Progenitor cell of endocrine pancreas (in vitro differentiated cells): ENCODE measurements around the gene ENG. TPM values are rescaled to one million over a fixed set of nuclear protein-coding genes. Genes with fewer than 3 reads are reported as not detected.

ENCODE experiments used
- DNase-seq: peaks from one replicate; pipeline ENCODE4 v3.0.0; 2021; ENCODE audit warnings: low spot score; ENCODE audit not compliant: unreplicated experiment
- H3K27ac Mint-ChIP-seq: 2 replicates; pipeline ENCODE4 v1.8.0; 2021; ENCODE audit warnings: mild to moderate bottlenecking, moderate library complexity, mixed read lengths
- H3K27me3 Mint-ChIP-seq: 2 replicates; pipeline ENCODE4 v1.8.0; 2021; ENCODE audit warnings: mixed read lengths
- H3K36me3 Mint-ChIP-seq: 2 replicates; pipeline ENCODE4 v1.8.0; 2022; ENCODE audit warnings: mixed read lengths; ENCODE audit not compliant: insufficient read depth
- H3K4me1 Mint-ChIP-seq: 2 replicates; pipeline ENCODE4 v1.8.0; 2021; ENCODE audit warnings: low read depth, mixed read lengths
- H3K4me3 Mint-ChIP-seq: 2 replicates; pipeline ENCODE4 v1.8.0; 2021; ENCODE audit warnings: low read depth, mild to moderate bottlenecking, moderate library complexity, mixed read lengths
- H3K9me3 Mint-ChIP-seq: 2 replicates; pipeline ENCODE4 v1.8.0; 2021; ENCODE audit warnings: low read depth, mixed read lengths
- CTCF ChIP-seq: fragments of 200-600 bp; sonication (generic); IDR thresholded peaks from one replicate; pipeline ENCODE4 v1.5.0; 2021; ENCODE audit warnings: antibody characterized with exemption, mild to moderate bottlenecking; ENCODE audit not compliant: unreplicated experiment
- total RNA-seq: library from RNA; stranded (reverse); gene quantifications from 2 replicates; pipeline ENCODE4 v1.2.1, GENCODE V29; 2021

The ENG gene
- total RNA-seq, 1 donor from 2014 or later = 0.91 TPM

- H3K9me3 Mint-ChIP-seq = no peaks in the 10 kb centered on the region
- TF ChIP-seq CTCF = no peak
- no peak overlapping the region for H3K4me3 Mint-ChIP-seq
- no peak overlapping the region for H3K27ac Mint-ChIP-seq
- peaks cover 2% of the 10 kb centered on the region for H3K4me1 Mint-ChIP-seq
- no peak for DNase-seq
- peaks cover 4% of the 10 kb centered on the region for H3K36me3 Mint-ChIP-seq
- H3K27me3 Mint-ChIP-seq = no peaks in the 10 kb centered on the region
Observed at GRCh38 chr9:127874301-127875221, 20.1 kb upstream of the ENG start.

- Mint-ChIP-seq H3K36me3 (peaks cover 4% of the 10 kb centered on the region), H3K27me3 (no peaks in the 10 kb centered on the region), H3K27ac (no peak overlapping the region), H3K4me3 (no peak overlapping the region), H3K4me1 (peaks cover 2% of the 10 kb centered on the region), H3K9me3 (no peaks in the 10 kb centered on the region)
- no peak for DNase-seq
- TF ChIP-seq CTCF = no peak
Observed at GRCh38 chr9:127873886-127874285, 19.4 kb upstream of the ENG start.

GRCh38 chr9:127873223-127873691, 18.8 kb upstream of the ENG start:
- DNase-seq = no peak
- H3K4me1 Mint-ChIP-seq = peaks cover 2% of the 10 kb centered on the region
- no peak overlapping the region for H3K27ac Mint-ChIP-seq

GRCh38 chr9:127872369-127873222, 18.1 kb upstream of the ENG start:
- Mint-ChIP-seq H3K27me3 (no peaks in the 10 kb centered on the region), H3K36me3 (peaks cover 4% of the 10 kb centered on the region), H3K4me1 (peaks cover 2% of the 10 kb centered on the region), H3K9me3 (no peaks in the 10 kb centered on the region), H3K27ac (no peak overlapping the region), H3K4me3 (no peak overlapping the region)
- DNase-seq = no peak
- TF ChIP-seq CTCF = no peak

More at GRCh38 chr9:127873223-127873691, 18.8 kb upstream of the ENG start:
- no peaks in the 10 kb centered on the region for H3K27me3 Mint-ChIP-seq
- TF ChIP-seq CTCF = no peak
- H3K36me3 Mint-ChIP-seq = peaks cover 4% of the 10 kb centered on the region
- no peak overlapping the region for H3K4me3 Mint-ChIP-seq
- no peaks in the 10 kb centered on the region for H3K9me3 Mint-ChIP-seq

GRCh38 chr9:127871531-127871930, 17.1 kb upstream of the ENG start:
- H3K27ac Mint-ChIP-seq = no peak overlapping the region
- peaks cover 4% of the 10 kb centered on the region for H3K36me3 Mint-ChIP-seq
- no peak for DNase-seq
- H3K27me3 Mint-ChIP-seq = no peaks in the 10 kb centered on the region
- TF ChIP-seq CTCF = no peak
- no peaks in the 10 kb centered on the region for H3K9me3 Mint-ChIP-seq
- H3K4me3 Mint-ChIP-seq = no peak overlapping the region
- peaks cover 2% of the 10 kb centered on the region for H3K4me1 Mint-ChIP-seq
